ENCODE measurements around the gene C2orf68.

The C2orf68 gene

DNA sequence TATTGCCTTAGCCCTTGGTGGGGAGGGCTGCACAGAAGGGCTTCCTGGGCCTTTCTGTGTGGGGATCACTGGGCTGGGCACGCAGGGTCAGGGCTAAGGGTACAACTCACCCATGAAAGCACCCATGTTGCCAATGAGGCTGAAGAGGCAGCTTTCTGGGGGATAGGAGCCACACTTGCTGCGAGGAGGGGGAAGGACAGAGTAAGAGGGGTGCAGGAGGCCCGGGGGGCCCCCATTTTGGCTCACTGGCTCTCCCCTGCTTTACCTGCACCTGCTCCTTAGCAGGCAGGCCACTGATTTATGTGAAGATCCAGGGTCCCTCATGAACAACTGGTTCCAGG is 11.7 kb downstream of the C2orf68 start:
- Histone ChIP-seq H3K4me2 (ENCODE audit: insufficient read depth, low read length) (no peak overlapping the region), H2AFZ (ENCODE audit: low read depth, low read length) (no peak overlapping the region), H3K4me1 (ENCODE audit: insufficient read depth, low read length) (peaks cover 34% of the 10 kb centered on the region), H3K27me3 (ENCODE audit: insufficient read depth, low read length, poor library complexity) (peaks cover 10% of the 10 kb centered on the region), H3K9me3 (ENCODE audit: insufficient read depth, low read length, severe bottlenecking) (no peaks in the 10 kb centered on the region), H3K9ac (ENCODE audit: low read depth, low read length) (no peak overlapping the region), H3K36me3 (ENCODE audit: insufficient read depth, low read length) (peaks cover 21% of the 10 kb centered on the region), H3K4me3 (ENCODE audit: low read depth in 1 of 2, low read length in 2 of 2) (no peak overlapping the region), H3K79me2 (ENCODE audit: insufficient read depth, low read length) (peaks cover 23% of the 10 kb centered on the region), H4K20me1 (ENCODE audit: insufficient read depth, low read length) (peaks cover 23% of the 10 kb centered on the region), H3K27ac (ENCODE audit: low read length) (no peak overlapping the region)
- no peak for TF ChIP-seq EZH2 (IDR thresholded peaks at IDR 0.05; ENCODE audit: borderline replicate concordance, low read depth, low read length, severe bottlenecking)
- TF ChIP-seq CTCF (IDR thresholded peaks at IDR 0.05; ENCODE audit: borderline replicate concordance, extremely low read depth, low read length, poor library complexity, severe bottlenecking) = no peak
- DNase-seq (no peak), ATAC-seq (ENCODE audit: insufficient read depth, low read depth) (no peak)

DNA sequence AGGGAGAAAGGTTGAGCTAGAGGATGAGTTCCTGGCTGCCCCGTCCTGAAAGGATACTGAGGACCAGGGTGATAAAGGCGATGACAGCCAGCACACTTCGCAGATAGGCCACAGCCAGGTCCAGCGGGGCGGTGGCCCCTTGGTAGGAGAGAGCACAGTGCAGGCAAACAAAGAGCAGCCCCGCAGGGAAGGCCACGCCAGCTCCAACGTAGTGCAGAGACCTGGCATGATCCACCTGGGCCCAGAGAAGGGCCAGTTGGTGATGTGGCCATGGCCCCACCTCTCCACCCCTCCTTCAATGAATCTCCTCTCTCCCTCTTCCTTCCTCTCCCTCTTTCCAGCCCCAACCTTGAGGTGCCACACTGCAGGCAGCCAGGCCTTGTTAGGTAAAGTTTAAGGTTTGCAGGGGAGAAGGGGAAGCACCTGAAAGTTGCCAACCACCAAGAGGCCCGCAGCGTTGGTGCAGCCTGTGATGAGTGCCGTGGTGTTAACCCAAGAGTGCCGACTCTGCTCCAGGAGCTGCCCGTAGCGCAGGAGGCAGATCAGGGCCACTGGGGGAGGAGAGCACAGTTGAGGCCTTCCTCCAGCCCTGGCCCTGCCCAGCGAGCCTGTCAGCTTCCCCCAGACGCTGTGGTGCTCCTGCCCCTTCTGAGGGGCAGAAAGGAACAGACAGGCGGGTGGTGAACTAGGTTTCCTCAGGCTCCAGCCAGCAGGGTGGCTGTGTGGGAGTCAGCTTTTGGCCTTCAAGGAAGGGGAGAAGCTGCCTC is 12.2 kb downstream of the C2orf68 start:
- H3K36me3 ChIP-seq (ENCODE audit: insufficient read depth, low read length) = peaks cover 21% of the 10 kb centered on the region
- peaks cover 37% of the 10 kb centered on the region for H3K4me1 ChIP-seq (ENCODE audit: insufficient read depth, low read length)
- peaks cover 28% of the 10 kb centered on the region for H3K79me2 ChIP-seq (ENCODE audit: insufficient read depth, low read length)
- H2AFZ ChIP-seq (ENCODE audit: low read depth, low read length) = no peak overlapping the region
- H3K27me3 ChIP-seq (ENCODE audit: insufficient read depth, low read length, poor library complexity) = peaks cover 10% of the 10 kb centered on the region
- H3K4me3 ChIP-seq (ENCODE audit: low read depth in 1 of 2, low read length in 2 of 2) = no peak overlapping the region
- DNase-seq (no peak), ATAC-seq (ENCODE audit: insufficient read depth, low read depth) (no peak)
- peaks cover 20% of the 10 kb centered on the region for H4K20me1 ChIP-seq (ENCODE audit: insufficient read depth, low read length)
- TF ChIP-seq CTCF (IDR thresholded peaks at IDR 0.05; ENCODE audit: borderline replicate concordance, extremely low read depth, low read length, poor library complexity, severe bottlenecking) (no peak), EZH2 (IDR thresholded peaks at IDR 0.05; ENCODE audit: borderline replicate concordance, low read depth, low read length, severe bottlenecking) (no peak)
- H3K9ac ChIP-seq (ENCODE audit: low read depth, low read length) = no peak overlapping the region
- no peak overlapping the region for H3K4me2 ChIP-seq (ENCODE audit: insufficient read depth, low read length)
- H3K27ac ChIP-seq (ENCODE audit: low read length) = no peak overlapping the region
- H3K9me3 ChIP-seq (ENCODE audit: insufficient read depth, low read length, severe bottlenecking) = no peaks in the 10 kb centered on the region

- peaks cover 21% of the 10 kb centered on the region for H3K36me3 ChIP-seq (ENCODE audit: insufficient read depth, low read length)
- TF ChIP-seq CTCF (IDR thresholded peaks at IDR 0.05; ENCODE audit: borderline replicate concordance, extremely low read depth, low read length, poor library complexity, severe bottlenecking) (no peak), EZH2 (IDR thresholded peaks at IDR 0.05; ENCODE audit: borderline replicate concordance, low read depth, low read length, severe bottlenecking) (no peak)
- H3K9ac ChIP-seq (ENCODE audit: low read depth, low read length) = no peak overlapping the region
- ATAC-seq (ENCODE audit: insufficient read depth, low read depth) (no peak), DNase-seq (no peak)
- H4K20me1 ChIP-seq (ENCODE audit: insufficient read depth, low read length) = peaks cover 18% of the 10 kb centered on the region
- H3K27ac ChIP-seq (ENCODE audit: low read length) = no peak overlapping the region
- no peak overlapping the region for H2AFZ ChIP-seq (ENCODE audit: low read depth, low read length)
- no peak overlapping the region for H3K4me2 ChIP-seq (ENCODE audit: insufficient read depth, low read length)
- peaks cover 10% of the 10 kb centered on the region for H3K27me3 ChIP-seq (ENCODE audit: insufficient read depth, low read length, poor library complexity)
- peaks cover 45% of the 10 kb centered on the region for H3K4me1 ChIP-seq (ENCODE audit: insufficient read depth, low read length)
- H3K4me3 ChIP-seq (ENCODE audit: low read depth in 1 of 2, low read length in 2 of 2) = no peak overlapping the region
- no peaks in the 10 kb centered on the region for H3K9me3 ChIP-seq (ENCODE audit: insufficient read depth, low read length, severe bottlenecking)
- H3K79me2 ChIP-seq (ENCODE audit: insufficient read depth, low read length) = peaks cover 33% of the 10 kb centered on the region
Measured at GRCh38 chr2:85598594-85599340, 13.1 kb downstream of the C2orf68 start.

All from DND-41 (cell line).